ENCODE measurements around the gene ARFGAP1. TPM values are rescaled to one million over a fixed set of nuclear protein-coding genes. Genes with fewer than 3 reads are reported as not detected.

Gene ARFGAP1
- total and polyA plus RNA-seq, 2 of the 8 experiments (the other 6 are each of a cell fraction or from before 2014, with no cell fraction given): 93.7 to 100 TPM

- TF ChIP-seq ATF2 (IDR thresholded peaks at IDR 0.05; ENCODE audit: low read length) (no peak), SUZ12 (IDR thresholded peaks at IDR 0.05; ENCODE audit: low read length) (no peak), SP2 (IDR thresholded peaks at IDR 0.05; ENCODE audit: low read length) (no peak), NRF1 (IDR thresholded peaks at IDR 0.05; ENCODE audit: low read depth, low read length) (no peak), GTF2F1 (IDR thresholded peaks at IDR 0.05; ENCODE audit: borderline replicate concordance, low read depth, low read length) (no peak), BCL11A (IDR thresholded peaks at IDR 0.05; ENCODE audit: low read depth in 2 of 2, low read length in 2 of 2) (no peak), ASH2L (IDR thresholded peaks at IDR 0.05; ENCODE audit: low read length) (no peak), RXRA (IDR thresholded peaks at IDR 0.05; ENCODE audit: insufficient read depth, low read depth, low read length) (no peak)
Measured at GRCh38 chr20:63287697-63288580, 15.3 kb downstream of the ARFGAP1 start (continued).
